Subcutaneous abdominal adipose tissue (tissue), 5 donors: ENCODE data around the gene GPR135.
A peak's percentile ranks its signal among the peaks of the same experiment; 100 is the strongest.

Experiments
- H3K27ac ChIP-seq: one replicate; pipeline ENCODE4 v1.7.0; 2013; ENCODE audit warnings: low read depth, mild to moderate bottlenecking, inconsistent platforms, low read length, moderate library complexity
- H3K27me3 ChIP-seq, 5 donors: one replicate each; pipeline ENCODE4 v1.7.0; 2013; ENCODE audit warnings: low read length in 5 of 5, inconsistent platforms in 1 of 5; ENCODE audit not compliant: control insufficient read depth in 5 of 5, insufficient read depth in 4 of 5
- H3K36me3 ChIP-seq, 5 donors: one replicate each; pipeline ENCODE4 v1.7.0; 2013; ENCODE audit warnings: low read length in 5 of 5; ENCODE audit not compliant: control insufficient read depth in 5 of 5, insufficient read depth in 5 of 5
- H3K4me1 ChIP-seq, 5 donors: one replicate each; pipeline ENCODE4 v1.7.0; 2013; ENCODE audit warnings: low read length in 5 of 5, mild to moderate bottlenecking in 3 of 5, moderate library complexity in 1 of 5; ENCODE audit not compliant: control insufficient read depth in 5 of 5, insufficient read depth in 5 of 5
- H3K4me3 ChIP-seq, 5 donors: one replicate each; pipeline ENCODE4 v1.7.0; 2013; ENCODE audit warnings: low read length in 5 of 5, low read depth in 1 of 5
- H3K9ac ChIP-seq, 5 donors: one replicate each; pipeline ENCODE4 v1.7.0; 2013; ENCODE audit warnings: low read length in 5 of 5, mild to moderate bottlenecking in 4 of 5, moderate library complexity in 3 of 5
- H3K9me3 ChIP-seq, 5 donors: one replicate each; pipeline ENCODE4 v1.7.0; 2013; ENCODE audit warnings: low read length in 5 of 5; ENCODE audit not compliant: control insufficient read depth in 5 of 5
- donor health status: healthy.
- donor health status: healthy.
- donor health status: healthy.
- donor health status: healthy.
- donor health status: healthy.

GPR135 gene

GRCh38 chr14:59427653-59428580 lies 37.3 kb downstream of the GPR135 start:
- H3K36me3 ChIP-seq = peaks cover 0 to 5% (median 0%) of the 10 kb centered on the region in 5 donors
- H3K27me3 ChIP-seq = no peaks in the 10 kb centered on the region
- H3K9ac ChIP-seq = no peak overlapping the region
- H3K4me1 ChIP-seq = peaks cover 10 to 43% (median 37%) of the 10 kb centered on the region in 5 donors
- H3K27ac ChIP-seq = peak overlapping the region; percentile 77
- no peak overlapping the region for H3K4me3 ChIP-seq
- H3K9me3 ChIP-seq = no peaks in the 10 kb centered on the region

- no peaks in the 10 kb centered on the region for H3K36me3 ChIP-seq
- no peaks in the 10 kb centered on the region for H3K9me3 ChIP-seq
- H3K9ac ChIP-seq = no peak overlapping the region
- H3K4me1 ChIP-seq = peaks cover 13 to 54% (median 46%) of the 10 kb centered on the region in 5 donors
- H3K27ac ChIP-seq = no peak overlapping the region
- no peaks in the 10 kb centered on the region for H3K27me3 ChIP-seq
- H3K4me3 ChIP-seq = no peak overlapping the region
These were observed 39.8 kb downstream of the GPR135 start for GRCh38 chr14:59425322-59425935.

GRCh38 chr14:59424341-59425071 lies 40.7 kb downstream of the GPR135 start:
- Histone ChIP-seq H3K27me3 (no peaks in the 10 kb centered on the region), H3K36me3 (no peaks in the 10 kb centered on the region), H3K4me3 (no peak overlapping the region), H3K9me3 (no peaks in the 10 kb centered on the region), H3K9ac (no peak overlapping the region), H3K27ac (peak overlapping the region; percentile 42), H3K4me1 (peaks cover 13 to 54% (median 46%) of the 10 kb centered on the region in 5 donors)

DNA sequence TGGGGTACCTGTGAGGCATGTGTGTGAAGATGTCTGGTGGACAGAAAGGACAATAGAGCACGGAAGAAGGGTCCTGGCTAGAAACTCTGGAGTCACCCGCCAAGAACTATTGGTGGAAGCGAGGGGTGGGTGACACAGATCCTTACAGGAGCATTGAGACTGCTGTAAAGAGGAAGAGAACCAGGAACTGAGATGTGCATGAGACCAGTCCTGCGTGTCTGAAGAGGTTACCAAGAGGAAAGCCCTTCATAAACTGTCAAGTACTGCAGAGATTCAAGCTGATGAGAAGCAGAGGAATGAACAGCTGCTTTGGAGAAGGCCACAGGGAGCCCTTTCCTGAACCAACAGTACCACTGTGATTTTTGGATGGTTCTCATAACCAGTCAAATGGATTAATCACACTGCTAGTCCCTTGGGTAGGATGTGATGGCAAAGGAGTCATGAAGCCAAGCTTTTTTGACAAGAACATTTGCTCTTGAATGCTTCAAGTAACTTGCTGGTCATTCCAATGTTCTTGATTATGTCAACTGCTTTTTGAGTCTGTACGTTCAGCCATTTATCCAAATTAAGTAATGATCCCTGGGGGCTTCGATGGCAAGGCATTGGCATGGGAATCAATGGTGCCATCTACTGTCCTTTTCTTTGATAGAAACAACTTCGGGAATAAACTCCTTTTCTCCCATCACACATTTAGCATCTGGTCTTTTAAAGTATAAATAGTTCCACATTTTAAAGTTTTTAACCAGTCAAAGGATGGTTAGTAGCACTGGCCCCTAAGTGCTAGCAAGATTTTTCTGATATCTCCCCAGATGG lies 42.9 kb downstream of the GPR135 start:
- Histone ChIP-seq H3K27ac (peak overlapping the region; percentile 67), H3K4me1 (peaks cover 5 to 40% (median 32%) of the 10 kb centered on the region in 5 donors), H3K9ac (no peak overlapping the region), H3K9me3 (no peaks in the 10 kb centered on the region), H3K4me3 (no peak overlapping the region), H3K27me3 (no peaks in the 10 kb centered on the region), H3K36me3 (peaks cover 0 to under 1% (median 0%) of the 10 kb centered on the region in 5 donors)

GRCh38 chr14:59419303-59419702 lies 45.9 kb downstream of the GPR135 start:
- Histone ChIP-seq H3K36me3 (peaks cover 0 to 2% (median 0%) of the 10 kb centered on the region in 5 donors), H3K9me3 (no peaks in the 10 kb centered on the region), H3K4me1 (peaks cover 2 to 12% (median 10%) of the 10 kb centered on the region in 5 donors), H3K27me3 (no peaks in the 10 kb centered on the region), H3K9ac (no peak overlapping the region), H3K4me3 (no peak overlapping the region), H3K27ac (no peak overlapping the region)

DNA sequence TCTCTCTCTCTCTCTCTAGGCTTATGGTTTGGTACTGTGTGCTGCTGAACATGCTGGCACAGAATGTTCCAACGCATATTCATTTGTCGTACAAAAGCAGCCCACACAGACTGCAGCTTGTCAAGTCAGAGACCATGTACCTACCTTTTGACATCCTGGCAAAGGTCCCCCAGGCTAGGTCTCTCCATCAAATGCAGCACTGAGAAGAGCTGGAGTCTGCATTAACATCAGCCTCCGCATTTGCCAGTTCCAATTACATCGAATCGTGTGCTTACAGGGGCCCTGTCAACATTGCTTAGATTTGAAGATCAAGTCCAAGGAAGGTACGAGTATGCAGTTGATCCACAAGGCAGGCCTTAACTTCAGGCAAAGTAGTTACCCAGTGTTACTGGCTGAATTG lies 47.9 kb downstream of the GPR135 start:
- H3K36me3 ChIP-seq = peaks cover 0 to 2% (median 0%) of the 10 kb centered on the region in 5 donors
- H3K4me1 ChIP-seq = peaks cover 2 to 5% (median 4%) of the 10 kb centered on the region in 5 donors
- no peak overlapping the region for H3K27ac ChIP-seq
- no peak overlapping the region for H3K9ac ChIP-seq
- no peaks in the 10 kb centered on the region for H3K9me3 ChIP-seq
- H3K27me3 ChIP-seq = no peaks in the 10 kb centered on the region
- H3K4me3 ChIP-seq = no peak overlapping the region

DNA sequence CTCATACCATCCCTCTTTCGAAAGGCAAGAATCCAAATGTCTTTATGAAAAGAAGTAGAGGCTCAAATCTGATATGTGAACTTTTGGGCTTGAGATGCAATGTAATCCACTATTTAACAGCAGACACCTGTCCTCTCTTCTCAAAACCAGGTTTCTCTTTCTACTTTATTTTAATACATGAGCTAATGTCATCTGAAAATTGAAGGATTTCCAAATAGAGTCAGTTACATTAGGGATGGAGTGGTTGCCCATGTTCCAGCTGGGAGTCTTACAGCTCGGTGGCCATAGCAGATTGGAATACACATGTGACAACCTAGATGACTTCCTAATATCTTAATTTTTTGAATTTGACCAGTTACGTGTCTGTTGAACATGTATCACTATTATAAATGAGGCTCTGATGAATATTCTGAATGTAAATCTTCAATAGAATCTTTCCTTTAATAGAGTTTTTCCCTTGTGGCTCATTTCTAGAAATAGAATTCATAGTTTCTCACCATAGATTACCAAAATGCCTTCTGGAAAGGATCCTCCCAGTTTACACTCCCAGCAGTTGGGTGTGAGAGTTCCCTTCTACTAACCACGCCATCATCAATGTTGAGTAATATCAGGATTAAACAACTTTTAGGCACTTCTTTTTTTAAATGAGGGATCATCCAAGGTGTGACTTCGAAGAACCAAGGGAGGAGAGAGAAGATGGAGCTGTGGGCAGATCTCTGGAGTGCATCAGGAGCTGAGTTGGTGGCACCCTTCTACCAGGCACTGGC lies 49.2 kb downstream of the GPR135 start:
- no peaks in the 10 kb centered on the region for H3K4me1 ChIP-seq
- no peak overlapping the region for H3K27ac ChIP-seq
- H3K9ac ChIP-seq = no peak overlapping the region
- H3K9me3 ChIP-seq = no peaks in the 10 kb centered on the region
- no peaks in the 10 kb centered on the region for H3K27me3 ChIP-seq
- H3K36me3 ChIP-seq = peaks cover 0 to 2% (median 0%) of the 10 kb centered on the region in 5 donors
- no peak overlapping the region for H3K4me3 ChIP-seq
